ENCODE results near the gene DDX31. TPM values are rescaled to one million over a fixed set of nuclear protein-coding genes. Genes with fewer than 3 reads are reported as not detected.

DDX31 gene
- total RNA-seq, 2 experiments from 2014 or later, result 20.9 to 22.8 TPM

GRCh38 chr9:132663117-132663516, 6.7 kb downstream of the DDX31 start:
- intact Hi-C loops (cut with micrococcal nuclease), result no loop called here
- POLR2A ChIA-PET, result no interaction called here

DNA sequence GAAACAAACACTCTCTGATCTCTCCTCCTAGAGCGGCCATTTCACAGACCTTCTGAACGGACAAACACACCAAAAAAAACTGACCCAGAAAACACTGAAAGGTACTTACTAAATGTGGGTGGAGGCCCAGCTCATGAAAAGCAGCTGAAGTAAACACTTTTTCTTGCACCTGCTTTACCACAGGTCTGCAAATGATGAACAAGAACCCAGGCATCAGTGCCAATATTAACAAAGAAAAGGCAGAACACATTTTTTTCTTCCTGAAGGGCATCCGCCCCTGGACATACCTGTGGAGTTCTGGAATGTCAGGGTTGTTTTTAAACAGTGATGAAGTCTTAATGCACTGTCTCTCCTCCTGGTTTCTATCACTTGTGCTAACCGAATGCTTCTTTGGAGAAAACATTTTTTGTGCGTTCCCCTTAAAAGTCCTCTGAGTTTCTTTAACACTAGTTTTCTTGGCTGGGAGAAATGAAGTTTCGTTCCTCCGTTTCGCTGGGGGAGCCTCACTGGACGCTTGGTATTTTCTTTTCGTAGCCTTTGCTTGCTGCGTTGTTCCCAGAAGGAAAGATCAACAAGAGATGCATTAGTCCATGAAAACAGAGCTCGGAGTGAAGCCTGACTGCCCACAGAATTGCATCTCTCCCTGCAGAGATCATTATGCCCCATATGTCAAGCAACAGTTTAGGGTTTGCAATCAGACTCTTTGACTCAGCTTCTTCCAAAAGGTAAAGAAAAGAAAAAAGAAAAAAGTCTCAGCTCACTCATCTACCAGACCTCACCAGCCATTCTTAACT, 7.4 kb downstream of the DDX31 start:
- peaks cover 17% of the 10 kb centered on the region for H3K36me3 Mint-ChIP-seq (ENCODE audit: low read depth)
- intact Hi-C loops (cut with micrococcal nuclease), result no loop called here
- ATAC-seq (no peak), DNase-seq (no peak)
- TF ChIP-seq, protein P1, sequence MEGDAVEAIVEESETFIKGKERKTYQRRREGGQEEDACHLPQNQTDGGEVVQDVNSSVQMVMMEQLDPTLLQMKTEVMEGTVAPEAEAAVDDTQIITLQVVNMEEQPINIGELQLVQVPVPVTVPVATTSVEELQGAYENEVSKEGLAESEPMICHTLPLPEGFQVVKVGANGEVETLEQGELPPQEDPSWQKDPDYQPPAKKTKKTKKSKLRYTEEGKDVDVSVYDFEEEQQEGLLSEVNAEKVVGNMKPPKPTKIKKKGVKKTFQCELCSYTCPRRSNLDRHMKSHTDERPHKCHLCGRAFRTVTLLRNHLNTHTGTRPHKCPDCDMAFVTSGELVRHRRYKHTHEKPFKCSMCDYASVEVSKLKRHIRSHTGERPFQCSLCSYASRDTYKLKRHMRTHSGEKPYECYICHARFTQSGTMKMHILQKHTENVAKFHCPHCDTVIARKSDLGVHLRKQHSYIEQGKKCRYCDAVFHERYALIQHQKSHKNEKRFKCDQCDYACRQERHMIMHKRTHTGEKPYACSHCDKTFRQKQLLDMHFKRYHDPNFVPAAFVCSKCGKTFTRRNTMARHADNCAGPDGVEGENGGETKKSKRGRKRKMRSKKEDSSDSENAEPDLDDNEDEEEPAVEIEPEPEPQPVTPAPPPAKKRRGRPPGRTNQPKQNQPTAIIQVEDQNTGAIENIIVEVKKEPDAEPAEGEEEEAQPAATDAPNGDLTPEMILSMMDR (IDR thresholded peaks at IDR 0.05), result no peak
- H3K4me1 Mint-ChIP-seq (ENCODE audit: low read depth), result peaks cover 5% of the 10 kb centered on the region
- no peaks in the 10 kb centered on the region for H3K9me3 Mint-ChIP-seq
- H3K4me3 Mint-ChIP-seq, result no peak overlapping the region
- no peaks in the 10 kb centered on the region for H3K27me3 Mint-ChIP-seq
- H3K27ac Mint-ChIP-seq, result no peak overlapping the region
- ChIA-PET POLR2A (no interaction called here), CTCF (interaction anchor here (0.6 kb wide), 1 partner anchor 25 kb away, joined by 3 read pairs; no protein-coding TSS in a partner anchor)

More at GRCh38 chr9:132663117-132663516, 6.7 kb downstream of the DDX31 start:
- Mint-ChIP-seq H3K4me1 (ENCODE audit: low read depth) (peaks cover 12% of the 10 kb centered on the region), H3K27ac (no peak overlapping the region), H3K27me3 (no peaks in the 10 kb centered on the region), H3K4me3 (no peak overlapping the region), H3K9me3 (no peaks in the 10 kb centered on the region), H3K36me3 (ENCODE audit: low read depth) (peaks cover 21% of the 10 kb centered on the region)
- TF ChIP-seq, protein P1 (IDR thresholded peaks at IDR 0.05), result no peak
- CTCF ChIA-PET, result no interaction called here
- DNase-seq, result no peak
- no peak for ATAC-seq

DNA sequence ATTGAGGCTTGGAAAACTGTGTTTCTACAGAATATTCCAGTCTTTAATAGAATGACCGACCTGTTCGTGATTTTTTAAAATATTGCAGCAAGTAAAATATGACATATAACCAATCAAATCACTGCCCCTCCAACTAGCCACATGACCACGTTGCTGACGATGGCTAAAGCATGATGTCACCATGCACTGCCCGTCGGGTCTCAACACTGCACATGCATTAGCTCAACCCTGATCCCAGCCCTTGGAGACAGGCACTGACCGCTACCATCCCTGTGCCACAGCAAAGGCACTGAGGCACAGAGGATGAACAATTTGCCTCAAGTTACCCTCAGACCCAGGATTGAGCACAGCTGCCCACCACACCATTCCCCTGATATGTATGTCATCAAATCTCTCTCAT, 13.5 kb downstream of the DDX31 start:
- H3K4me3 Mint-ChIP-seq, result no peak overlapping the region
- H3K36me3 Mint-ChIP-seq (ENCODE audit: low read depth), result peaks cover 33% of the 10 kb centered on the region
- ChIA-PET POLR2A (interaction anchor here (0.9 kb wide), 1 partner anchor 21 kb away, joined by 3 read pairs; no protein-coding TSS in a partner anchor), CTCF (no interaction called here)
- H3K9me3 Mint-ChIP-seq, result no peaks in the 10 kb centered on the region
- no peak overlapping the region for H3K27ac Mint-ChIP-seq
- intact Hi-C loops (cut with micrococcal nuclease), result no loop called here
- TF ChIP-seq, protein P1 (IDR thresholded peaks at IDR 0.05), result no peak
- H3K4me1 Mint-ChIP-seq (ENCODE audit: low read depth), result peaks cover 3% of the 10 kb centered on the region
- ATAC-seq, result no peak
- H3K27me3 Mint-ChIP-seq, result no peaks in the 10 kb centered on the region
- DNase-seq, result no peak

GRCh38 chr9:132651259-132651658, 18.5 kb downstream of the DDX31 start:
- no peaks in the 10 kb centered on the region for H3K27me3 Mint-ChIP-seq
- H3K36me3 Mint-ChIP-seq (ENCODE audit: low read depth), result peaks cover 39% of the 10 kb centered on the region
- ATAC-seq (no peak), DNase-seq (peak; percentile 9)
- TF ChIP-seq, protein P1 (IDR thresholded peaks at IDR 0.05), result no peak
- no peak overlapping the region for H3K27ac Mint-ChIP-seq
- H3K4me3 Mint-ChIP-seq, result no peak overlapping the region
- ChIA-PET CTCF (interaction anchor here (0.7 to 2.6 kb wide), 5 partner anchors 8 to 251 kb away, joined by 3 to 9 read pairs (median 5); no protein-coding TSS in a partner anchor), POLR2A (no interaction called here)
- H3K4me1 Mint-ChIP-seq (ENCODE audit: low read depth), result peaks cover 10% of the 10 kb centered on the region
- H3K9me3 Mint-ChIP-seq, result no peaks in the 10 kb centered on the region
- intact Hi-C loops (cut with micrococcal nuclease), result no loop called here

DNA sequence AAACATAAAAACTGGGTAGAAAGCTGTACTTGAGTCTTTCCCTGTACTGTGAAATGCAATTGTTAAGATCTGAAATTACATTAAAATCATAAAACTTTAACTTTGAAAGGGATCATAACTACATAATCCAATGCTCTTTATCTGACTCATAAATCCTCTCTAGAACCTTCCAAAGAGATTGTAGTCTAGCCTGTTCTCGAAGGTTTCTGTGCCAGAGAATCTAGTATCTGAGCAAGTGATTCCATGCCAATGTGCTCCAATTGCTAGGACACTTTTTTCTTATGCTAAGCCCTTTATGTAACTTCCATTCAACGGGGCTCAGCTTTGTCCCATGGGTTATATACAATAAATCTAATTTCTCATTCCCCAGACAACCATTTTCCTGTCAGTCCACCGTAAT, 21.1 kb downstream of the DDX31 start:
- intact Hi-C loops (cut with micrococcal nuclease), result no loop called here
- H3K36me3 Mint-ChIP-seq (ENCODE audit: low read depth), result peaks cover 43% of the 10 kb centered on the region

More for the DNA sequence above, 21.1 kb downstream of the DDX31 start:
- Mint-ChIP-seq H3K4me1 (ENCODE audit: low read depth) (peaks cover 6% of the 10 kb centered on the region), H3K27me3 (no peaks in the 10 kb centered on the region), H3K4me3 (no peak overlapping the region), H3K9me3 (no peaks in the 10 kb centered on the region), H3K27ac (no peak overlapping the region)
- TF ChIP-seq, protein P1 (IDR thresholded peaks at IDR 0.05), result no peak
- ChIA-PET CTCF (no interaction called here), POLR2A (interaction anchor here (1.2 to 1.4 kb wide), 2 partner anchors 10 to 21 kb away, joined by 4 read pairs; partner anchors contain the start of genes DDX31 and GTF3C4)
- ATAC-seq (no peak), DNase-seq (no peak)

Data from activated CD8-positive, alpha-beta T cell treated with anti-CD3 and anti-CD28 coated beads for 36 hours (primary cell).